ENCODE results near the gene DISC1. TPM values are rescaled to one million over a fixed set of nuclear protein-coding genes. Genes with fewer than 3 reads are reported as not detected.

The DISC1 gene
- total and polyA plus RNA-seq, 2 experiments from 2014 or later = 2.1 to 6.5 TPM

GRCh38 chr1:231844986-231845502, 218.5 kb downstream of the DISC1 start:
- no peak overlapping the region for H3K27ac Mint-ChIP-seq
- Histone ChIP-seq H3F3A (replicated peaks; ENCODE audit: low read depth) (no peaks in the 10 kb centered on the region), H3K4me1 (ENCODE audit: insufficient read depth) (peaks cover 4% of the 10 kb centered on the region; the same call in 1 of the 2 replicates), H3K79me2 (replicated peaks; ENCODE audit: insufficient read depth) (no peaks in the 10 kb centered on the region), H3K27ac (ENCODE audit: low read depth) (no peak overlapping the region), H3K9me2 (ENCODE audit: insufficient read depth) (no peaks in the 10 kb centered on the region), H3K4me2 (no peak overlapping the region), H4K20me1 (replicated peaks; ENCODE audit: insufficient read depth) (no peaks in the 10 kb centered on the region; the same call in 1 of the 2 replicates), H3K36me3 (ENCODE audit: insufficient read depth) (no peaks in the 10 kb centered on the region), H2AFZ (no peak overlapping the region), H3K27me3 (ENCODE audit: insufficient read depth) (no peaks in the 10 kb centered on the region), H3K4me3 (no peak overlapping the region)
- H3K27me3 Mint-ChIP-seq (ENCODE audit: insufficient read depth, low read depth, poor library complexity) = no peaks in the 10 kb centered on the region
- H3K36me3 Mint-ChIP-seq (ENCODE audit: low read depth) = no peaks in the 10 kb centered on the region
- TF ChIP-seq NANOG (IDR thresholded peaks at IDR 0.05; ENCODE audit: borderline replicate concordance) = no peak
- TF ChIP-seq EZH2 (IDR thresholded peaks at IDR 0.05; ENCODE audit: low read depth, unreplicated experiment) = no peak
- TF ChIP-seq ZNF462 (CRISPR knock-in tag; IDR thresholded peaks at IDR 0.05) = no peak
- no peak for TF ChIP-seq ZNF114 (CRISPR knock-in tag; IDR thresholded peaks at IDR 0.05)
- no peak for TF ChIP-seq ZNF331 (CRISPR knock-in tag; IDR thresholded peaks at IDR 0.05; ENCODE audit: low read depth)
- TF ChIP-seq REST (IDR thresholded peaks at IDR 0.05; ENCODE audit: unreplicated experiment) = no peak
- TF ChIP-seq EZH2phosphoT487 (IDR thresholded peaks at IDR 0.05; ENCODE audit: unreplicated experiment) = no peak
- TF ChIP-seq JUNB (IDR thresholded peaks at IDR 0.05; ENCODE audit: unreplicated experiment) = no peak
- TF ChIP-seq STAT1 (IDR thresholded peaks at IDR 0.05; ENCODE audit: unreplicated experiment) = no peak
- no peak for TF ChIP-seq POLR2AphosphoS5 (IDR thresholded peaks at IDR 0.05; ENCODE audit: low read depth)
- TF ChIP-seq CREB1 (CRISPR knock-in tag; IDR thresholded peaks at IDR 0.05; ENCODE audit: low read depth) = no peak
- no peak for TF ChIP-seq ETS1 (IDR thresholded peaks at IDR 0.05)
- TF ChIP-seq CTCF (conservative IDR thresholded peaks at IDR 0.05; ENCODE audit: low read depth in 2 of 2) = no peak
- no peak overlapping the region for H3K4me3 Mint-ChIP-seq
- H3K4me1 Mint-ChIP-seq = peaks cover 4% of the 10 kb centered on the region; the same call in 1 of the 3 replicates
- H3K9me3 Mint-ChIP-seq = no peaks in the 10 kb centered on the region
- DNase-seq (ENCODE audit: low spot score) = no peak
- no peak for ATAC-seq
